ENCODE measurements around the gene HOXB4. TPM values are rescaled to one million over a fixed set of nuclear protein-coding genes. Genes with fewer than 3 reads are reported as not detected.

HOXB4 gene
- total and polyA plus RNA-seq, 10 of the 15 experiments (the other 5 are each of a cell fraction or from before 2014, with no cell fraction given), result 0.35 to 5.8 (median 3.0) TPM

GRCh38 chr17:48606892-48607614, 28.9 kb upstream of the HOXB4 start:
- POLR2A ChIA-PET, result no interaction called here
- BruUV-seq (replicated peaks), result no TSS peak
- Histone ChIP-seq H3K36me3 (ENCODE audit: control insufficient read depth in 2 of 2, insufficient read depth in 2 of 2, low read length in 1 of 2) (no peaks in the 10 kb centered on the region; a peak in 1 of 4 replicates), H3K4me1 (ENCODE audit: control insufficient read depth, insufficient read depth, low read length) (peaks cover 10% of the 10 kb centered on the region), H4K20me1 (ENCODE audit: control insufficient read depth, insufficient read depth) (no peaks in the 10 kb centered on the region), H3K27ac (ENCODE audit: control insufficient read depth, insufficient read depth) (no peak overlapping the region), H3K4me3 (no peak overlapping the region), H3K9me3 (replicated peaks; ENCODE audit: control insufficient read depth, insufficient read depth, low read length) (no peaks in the 10 kb centered on the region), H3K9ac (ENCODE audit: control insufficient read depth, insufficient read depth, low read length) (no peak overlapping the region), H3K4me2 (ENCODE audit: control insufficient read depth, insufficient read depth) (no peak overlapping the region), H3K79me2 (ENCODE audit: control insufficient read depth, insufficient read depth, low read length) (no peaks in the 10 kb centered on the region), H2AFZ (ENCODE audit: control insufficient read depth, low read depth, low read length) (no peak overlapping the region), H3K27me3 (replicated peaks in 1 of 2; ENCODE audit: control insufficient read depth in 2 of 2, insufficient read depth in 2 of 2, low read length in 1 of 2) (peaks cover under 1 to 6% of the 10 kb centered on the region in 2 experiments; a peak in 3 of 4 replicates)
- DNase-seq (ENCODE audit: low read depth, low spot score) (no peak), ATAC-seq (no peak), FAIRE-seq (peak; percentile 41)
- TF ChIP-seq USF1 (IDR thresholded peaks at IDR 0.05; ENCODE audit: borderline replicate concordance, extremely low read length, insufficient read depth, low read depth, low read length), result no peak
- TF ChIP-seq ASH2L (IDR thresholded peaks at IDR 0.05; ENCODE audit: borderline replicate concordance, low read depth), result no peak
- no peak for TF ChIP-seq E2F4 (IDR thresholded peaks at IDR 0.05; ENCODE audit: low read depth, low read length)
- TF ChIP-seq CBX5 (IDR thresholded peaks at IDR 0.05; ENCODE audit: low read depth), result no peak
- TF ChIP-seq CTCF (IDR thresholded peaks at IDR 0.05 in 2 of 3, conservative IDR thresholded peaks at IDR 0.05 in 1 of 3; ENCODE audit: control insufficient read depth in 2 of 3, extremely low read depth in 1 of 3, insufficient read depth in 1 of 3, low read depth in 3 of 3, low read length in 3 of 3), result no peak
- no peak for TF ChIP-seq ZBTB33 (IDR thresholded peaks at IDR 0.05)
- intact Hi-C loops (cut with micrococcal nuclease; ENCODE audit: unreplicated experiment), result no loop called here
- in situ Hi-C loops (cut with MboI), result no loop called here
- WGBS (ENCODE audit: insufficient coverage, insufficient replicate concordance, low lambda C conversion rate, missing lambda C conversion rate), result 86% methylated on average over 9 of the region's 9 CpGs
- CTCF ChIA-PET, result interaction anchor here (0.7 to 1.7 kb wide), 3 partner anchors 23 to 348 kb away, joined by 3 to 4 read pairs (median 3); no protein-coding TSS in a partner anchor
- SMC1A ChIA-PET (ENCODE audit: uncharacterized antibody, unreplicated experiment), result interaction anchor here (0.9 to 1.2 kb wide), 2 partner anchors 9 to 33 kb away, joined by 3 read pairs; no protein-coding TSS in a partner anchor
- RAD21 ChIA-PET (ENCODE audit: unreplicated experiment), result interaction anchor here (0.8 to 1.4 kb wide), 3 partner anchors 12 to 273 kb away, joined by 3 to 5 read pairs (median 3); partner anchors contain the start of gene HOXB5

Measured in GM12878 (cell line).